Astrocyte of the cerebellum (primary cell): ENCODE data around the gene PDAP1.
A peak's percentile ranks its signal among the peaks of the same experiment; 100 is the strongest.

ENCODE experiments used
- DNase-seq: peaks from one replicate; pipeline ENCODE4 v3.0.0-alpha.2; 2011; ENCODE audit warnings: low read depth
- H3K4me3 ChIP-seq: 2 replicates; pipeline ENCODE4 v1.5.1; 2011; ENCODE audit warnings: mild to moderate bottlenecking, low read depth, low read length, moderate library complexity
- in situ Hi-C: cut with HindIII; loops from 2 replicates; pipeline ENCODE4 v1.10.0; 2017; ENCODE audit warnings: low sequenced_read_pairs
- TF ChIP-seq, protein P1 (sequence below): IDR thresholded peaks from 2 replicates; pipeline ENCODE4 v1.5.1; 2012; ENCODE audit warnings: low read length, low read depth, moderate library complexity, mild to moderate bottlenecking; ENCODE audit errors: missing control alignments

PDAP1 gene

DNA sequence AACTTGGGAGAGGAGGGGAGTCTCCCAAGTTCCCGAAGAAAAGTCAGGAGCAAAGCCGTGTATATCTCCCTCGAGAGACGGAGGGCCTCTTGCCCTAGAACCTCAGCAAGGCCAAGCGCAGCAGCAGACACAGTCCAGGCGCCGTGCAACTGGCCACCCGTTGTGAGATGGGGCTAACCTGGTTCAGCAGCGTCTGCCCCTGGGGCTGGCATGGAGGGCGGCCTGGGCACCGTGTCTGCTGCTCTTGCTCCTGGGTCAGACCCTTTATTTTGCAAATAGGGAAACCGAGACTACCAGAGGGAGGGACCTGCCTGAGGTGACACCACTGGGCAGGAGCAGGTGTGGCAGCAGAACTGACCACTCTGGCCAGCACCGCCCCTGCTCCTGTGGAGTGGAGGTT is 44.1 kb upstream of the PDAP1 start:
- TF ChIP-seq, protein P1, sequence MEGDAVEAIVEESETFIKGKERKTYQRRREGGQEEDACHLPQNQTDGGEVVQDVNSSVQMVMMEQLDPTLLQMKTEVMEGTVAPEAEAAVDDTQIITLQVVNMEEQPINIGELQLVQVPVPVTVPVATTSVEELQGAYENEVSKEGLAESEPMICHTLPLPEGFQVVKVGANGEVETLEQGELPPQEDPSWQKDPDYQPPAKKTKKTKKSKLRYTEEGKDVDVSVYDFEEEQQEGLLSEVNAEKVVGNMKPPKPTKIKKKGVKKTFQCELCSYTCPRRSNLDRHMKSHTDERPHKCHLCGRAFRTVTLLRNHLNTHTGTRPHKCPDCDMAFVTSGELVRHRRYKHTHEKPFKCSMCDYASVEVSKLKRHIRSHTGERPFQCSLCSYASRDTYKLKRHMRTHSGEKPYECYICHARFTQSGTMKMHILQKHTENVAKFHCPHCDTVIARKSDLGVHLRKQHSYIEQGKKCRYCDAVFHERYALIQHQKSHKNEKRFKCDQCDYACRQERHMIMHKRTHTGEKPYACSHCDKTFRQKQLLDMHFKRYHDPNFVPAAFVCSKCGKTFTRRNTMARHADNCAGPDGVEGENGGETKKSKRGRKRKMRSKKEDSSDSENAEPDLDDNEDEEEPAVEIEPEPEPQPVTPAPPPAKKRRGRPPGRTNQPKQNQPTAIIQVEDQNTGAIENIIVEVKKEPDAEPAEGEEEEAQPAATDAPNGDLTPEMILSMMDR, result no peak
- DNase-seq, result no peak
- in situ Hi-C loops, result no loop called here
- no peak overlapping the region for H3K4me3 ChIP-seq

DNA sequence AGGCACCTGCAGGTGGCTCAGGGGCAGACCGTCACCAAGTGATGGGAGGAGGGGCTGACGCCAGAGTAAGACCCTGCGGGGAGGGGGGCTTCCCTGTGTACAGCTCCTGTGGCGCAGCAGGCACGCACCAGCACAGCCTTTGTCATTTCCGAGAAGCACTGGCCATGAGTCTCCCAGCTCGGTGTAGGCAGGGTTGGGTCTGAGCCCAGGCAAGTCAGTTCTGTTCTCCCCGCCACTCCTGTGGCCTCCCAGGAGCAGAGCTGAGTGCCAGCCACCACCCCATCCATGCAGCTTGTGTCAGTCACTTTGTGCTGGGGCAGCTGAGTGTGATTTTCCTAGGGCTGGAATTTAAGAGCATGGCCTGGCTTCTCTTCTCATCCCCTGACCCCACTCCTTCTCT is 43.5 kb upstream of the PDAP1 start:
- in situ Hi-C loops, result no loop called here
- no peak for DNase-seq
- TF ChIP-seq, protein P1, result no peak
- H3K4me3 ChIP-seq, result no peak overlapping the region

DNA sequence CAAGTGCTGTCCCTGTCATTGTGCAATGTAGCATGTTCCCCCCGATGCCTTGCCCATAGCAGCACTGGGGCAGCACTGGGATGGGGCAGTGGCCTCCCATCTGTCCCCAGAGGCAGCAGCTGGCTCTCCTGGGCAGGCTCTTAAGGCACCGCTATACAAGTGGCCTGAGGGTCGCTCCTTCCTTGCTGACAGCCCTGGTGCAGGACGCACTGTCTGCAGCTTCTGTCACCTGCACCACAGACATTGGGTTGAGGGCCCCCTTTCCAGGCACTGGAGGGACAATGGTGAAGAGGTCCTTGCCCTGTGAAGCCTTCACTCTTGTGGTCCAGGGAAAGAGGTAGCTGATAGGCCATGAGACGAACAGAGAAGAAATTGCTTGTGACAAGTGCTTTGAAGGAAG is 40.9 kb upstream of the PDAP1 start:
- TF ChIP-seq, protein P1, result no peak
- in situ Hi-C loops, result no loop called here
- H3K4me3 ChIP-seq, result no peak overlapping the region
- no peak for DNase-seq

DNA sequence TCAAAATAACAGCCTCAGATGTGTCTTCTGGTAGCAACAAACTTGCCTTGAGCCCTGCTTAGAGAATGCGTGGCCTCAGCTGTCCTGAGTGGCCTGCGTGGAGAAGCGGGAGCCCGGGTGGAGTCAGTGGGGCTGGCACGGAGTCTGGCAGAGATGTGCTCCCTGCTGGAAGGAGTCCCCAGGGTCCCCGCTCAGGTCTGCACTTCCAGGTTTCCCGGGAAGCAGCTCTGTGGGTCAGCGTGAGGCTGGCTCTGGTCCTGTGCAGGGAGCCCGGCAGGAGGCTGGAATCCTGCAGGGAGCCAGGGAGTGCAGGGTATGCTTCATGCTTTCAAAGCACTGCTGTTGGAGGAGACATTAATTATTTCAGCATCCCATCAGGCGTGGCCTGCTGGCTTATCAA is 40.5 kb upstream of the PDAP1 start:
- DNase-seq, result no peak
- TF ChIP-seq, protein P1, result no peak
- in situ Hi-C loops, result no loop called here
- no peak overlapping the region for H3K4me3 ChIP-seq

DNA sequence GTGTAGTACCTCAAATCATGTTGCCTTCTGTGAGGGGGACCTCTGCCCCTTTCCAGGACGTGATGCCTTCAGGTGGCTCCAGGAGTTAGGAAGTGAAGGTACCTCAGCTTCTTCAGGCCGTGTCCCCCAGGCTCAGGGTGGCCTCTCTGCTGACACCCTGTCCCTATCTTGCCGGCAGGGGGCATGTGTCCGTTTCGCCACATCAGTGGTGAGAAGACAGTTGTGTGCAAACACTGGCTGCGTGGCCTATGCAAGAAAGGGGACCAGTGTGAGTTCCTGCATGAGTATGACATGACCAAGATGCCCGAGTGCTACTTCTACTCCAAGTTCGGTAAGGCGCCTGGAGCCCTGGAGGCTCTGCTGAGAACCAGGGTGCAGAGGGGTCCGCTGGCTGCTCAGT is 39.5 kb upstream of the PDAP1 start:
- DNase-seq, result no peak
- in situ Hi-C loops, result no loop called here
- no peak overlapping the region for H3K4me3 ChIP-seq
- TF ChIP-seq, protein P1, result no peak

DNA sequence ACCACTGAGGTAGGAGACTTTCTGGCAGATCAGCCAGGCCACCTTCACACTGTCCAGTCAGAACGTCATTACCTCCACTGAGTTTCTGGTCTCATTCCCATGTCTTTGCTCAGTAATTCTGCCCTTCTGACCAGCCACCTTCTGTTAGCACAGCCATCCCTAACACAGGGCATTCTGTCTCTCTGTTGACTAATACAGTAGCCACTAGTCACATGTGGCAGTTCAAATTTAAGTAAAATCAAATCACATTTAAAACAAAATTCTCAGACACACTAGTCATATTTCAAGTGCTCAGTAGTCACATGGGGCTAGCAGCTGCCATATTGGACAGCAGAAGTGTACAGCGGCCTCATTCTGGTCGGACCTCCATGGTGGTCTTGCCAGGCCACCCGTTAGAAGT is 37.7 kb upstream of the PDAP1 start:
- no peak for DNase-seq
- in situ Hi-C loops, result no loop called here
- TF ChIP-seq, protein P1, result no peak
- H3K4me3 ChIP-seq, result no peak overlapping the region

DNA sequence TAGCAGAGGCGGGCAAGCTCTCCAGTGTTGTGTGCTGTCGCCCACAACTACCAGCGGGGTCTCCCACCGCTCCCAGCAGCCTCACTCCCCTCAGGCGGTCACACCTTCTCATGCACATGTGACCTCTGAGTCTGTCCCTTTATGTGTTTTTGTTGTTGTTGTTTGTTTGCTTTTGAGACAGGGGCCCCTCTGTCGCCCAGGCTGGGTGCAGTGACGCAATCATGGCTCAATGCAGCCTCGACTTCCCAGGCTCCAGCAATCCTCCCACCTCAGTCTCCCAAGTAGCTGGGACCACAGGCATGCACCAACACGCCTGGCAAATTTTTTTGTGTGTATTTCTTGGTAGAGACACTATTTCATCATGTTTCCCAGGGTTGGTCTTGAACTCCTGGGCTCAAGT is 31.8 kb upstream of the PDAP1 start:
- peak overlapping the region; percentile 91 for H3K4me3 ChIP-seq

More for the DNA sequence above, 31.8 kb upstream of the PDAP1 start:
- TF ChIP-seq, protein P1, result no peak
- no peak for DNase-seq
- in situ Hi-C loops, result no loop called here
